ENCODE measurements around the gene ZCCHC8.
"Not testable (repeated sequence)": the region's sequence is repeated elsewhere in the genome, so short reads cannot be mapped to it uniquely, and the experiment has no call there.

ZCCHC8 gene

GRCh38 chr12:122500685-122501488, at the start of gene ZCCHC8:
TSS of gene ZCCHC8 (minus strand) at chr12:122500932. CDS start at chr12:122500840, 92 bp downstream.
- peak; percentile 89 to 93 (median 90) for DNase-seq

GRCh38 chr12:122547330-122547729, 46.6 kb upstream of the ZCCHC8 start:
- DNase-seq = no peak

- no peak for DNase-seq
These were observed 45.1 kb upstream of the ZCCHC8 start for GRCh38 chr12:122545855-122546254.

GRCh38 chr12:122544537-122544936, 43.8 kb upstream of the ZCCHC8 start:
- no peak for DNase-seq

GRCh38 chr12:122538496-122538895, 37.8 kb upstream of the ZCCHC8 start:
- no peak for DNase-seq

GRCh38 chr12:122537021-122537420, 36.3 kb upstream of the ZCCHC8 start:
- DNase-seq = no peak

- no peak for DNase-seq
These were observed 33.1 kb upstream of the ZCCHC8 start for GRCh38 chr12:122533856-122534255.

- DNase-seq = no peak
These were observed 28.3 kb upstream of the ZCCHC8 start for GRCh38 chr12:122528992-122529391.

GRCh38 chr12:122528582-122528981, 27.9 kb upstream of the ZCCHC8 start:
- no peak for DNase-seq

- no peak for DNase-seq
These were observed 26.8 kb upstream of the ZCCHC8 start for GRCh38 chr12:122527478-122527944.

- peak; percentile 93 to 98 (median 94) for DNase-seq
These were observed 26.1 kb upstream of the ZCCHC8 start, which contains the start of the genes KNTC1 and RSRC2 for GRCh38 chr12:122526683-122527477. TSS of gene KNTC1 (plus strand) at chr12:122527249. CDS start at chr12:122530064, 2,815 bp downstream. TSS of gene RSRC2 (minus strand) at chr12:122526936. CDS start at chr12:122526853, 83 bp downstream.

- DNase-seq = no peak
These were observed 23.4 kb upstream of the ZCCHC8 start for GRCh38 chr12:122523846-122524718.

- no peak for DNase-seq
These were observed 22.5 kb upstream of the ZCCHC8 start for GRCh38 chr12:122523280-122523679.

- DNase-seq = no peak
These were observed 19.9 kb upstream of the ZCCHC8 start for GRCh38 chr12:122520676-122521075.

- DNase-seq = no peak
These were observed 18.7 kb upstream of the ZCCHC8 start for GRCh38 chr12:122519418-122519817.

GRCh38 chr12:122518908-122519307, 18.2 kb upstream of the ZCCHC8 start:
- no peak for DNase-seq

GRCh38 chr12:122517877-122518276, 17.1 kb upstream of the ZCCHC8 start:
- no peak for DNase-seq

- no peak for DNase-seq
These were observed 16.0 kb upstream of the ZCCHC8 start for GRCh38 chr12:122516544-122517361.

- no peak for DNase-seq
These were observed 14.5 kb upstream of the ZCCHC8 start for GRCh38 chr12:122515275-122515674.

- no peak for DNase-seq
These were observed 12.9 kb upstream of the ZCCHC8 start for GRCh38 chr12:122513660-122514059.

GRCh38 chr12:122513028-122513427, 12.3 kb upstream of the ZCCHC8 start:
- DNase-seq = not testable (repeated sequence)

GRCh38 chr12:122508163-122508562, 7.4 kb upstream of the ZCCHC8 start:
- no peak for DNase-seq

Data from activated CD4-positive, CD25-positive, alpha-beta regulatory T cell (primary cell).